ENCODE measurements around the gene TMEM42.

TMEM42 gene

DNA sequence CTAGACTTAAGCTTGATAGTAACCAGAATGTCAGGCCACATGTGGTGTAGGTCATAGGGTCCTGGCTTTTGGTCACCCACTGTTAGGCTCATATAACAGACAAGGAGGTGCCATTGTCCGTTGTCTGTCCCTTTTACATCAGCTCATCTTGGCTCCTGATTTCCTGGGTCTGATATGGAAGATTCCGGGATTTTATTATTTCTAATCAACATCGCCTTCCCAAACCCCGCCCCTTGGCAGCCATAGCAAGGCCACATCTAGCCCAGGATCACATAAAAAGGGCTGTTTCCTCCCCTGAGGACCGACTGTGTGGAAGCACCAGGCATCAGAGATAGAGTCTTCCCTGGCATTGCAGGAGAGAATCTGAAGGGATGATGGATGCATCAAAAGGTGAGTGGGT, 12.6 kb downstream of the TMEM42 start, which contains the start of gene TGM4:
TSS of gene TGM4 (plus strand) at position 301 of the 400 bp plus-strand sequence. CDS start at position 372, 71 bp downstream.
- DNase-seq (ENCODE audit: low read depth), result no peak

GRCh38 chr3:44875596-44875995, 13.9 kb downstream of the TMEM42 start:
- no peak for DNase-seq (ENCODE audit: low read depth)

DNA sequence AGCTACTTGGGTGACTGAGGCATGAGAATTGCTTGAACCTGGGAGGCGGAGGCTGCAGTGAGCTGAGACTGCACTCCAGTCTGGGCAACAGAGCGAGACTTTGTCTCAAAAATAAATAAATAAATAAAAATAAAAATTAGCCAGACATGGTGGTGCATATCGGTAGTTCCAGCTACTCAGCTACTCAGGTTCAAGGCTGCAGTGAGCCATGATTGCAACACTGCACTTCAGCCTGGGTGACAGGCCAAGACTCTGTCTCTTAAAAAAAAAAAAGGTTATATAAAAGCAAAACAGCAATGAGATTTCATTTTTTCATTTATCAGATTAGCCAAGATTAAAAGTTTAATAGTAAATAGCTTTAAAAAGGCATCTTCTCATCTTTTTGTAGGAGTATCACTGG, 15.6 kb downstream of the TMEM42 start:
- no peak for DNase-seq (ENCODE audit: low read depth)

- DNase-seq (ENCODE audit: low read depth), result no peak
These were observed 18.6 kb downstream of the TMEM42 start for GRCh38 chr3:44880284-44880683.

DNA sequence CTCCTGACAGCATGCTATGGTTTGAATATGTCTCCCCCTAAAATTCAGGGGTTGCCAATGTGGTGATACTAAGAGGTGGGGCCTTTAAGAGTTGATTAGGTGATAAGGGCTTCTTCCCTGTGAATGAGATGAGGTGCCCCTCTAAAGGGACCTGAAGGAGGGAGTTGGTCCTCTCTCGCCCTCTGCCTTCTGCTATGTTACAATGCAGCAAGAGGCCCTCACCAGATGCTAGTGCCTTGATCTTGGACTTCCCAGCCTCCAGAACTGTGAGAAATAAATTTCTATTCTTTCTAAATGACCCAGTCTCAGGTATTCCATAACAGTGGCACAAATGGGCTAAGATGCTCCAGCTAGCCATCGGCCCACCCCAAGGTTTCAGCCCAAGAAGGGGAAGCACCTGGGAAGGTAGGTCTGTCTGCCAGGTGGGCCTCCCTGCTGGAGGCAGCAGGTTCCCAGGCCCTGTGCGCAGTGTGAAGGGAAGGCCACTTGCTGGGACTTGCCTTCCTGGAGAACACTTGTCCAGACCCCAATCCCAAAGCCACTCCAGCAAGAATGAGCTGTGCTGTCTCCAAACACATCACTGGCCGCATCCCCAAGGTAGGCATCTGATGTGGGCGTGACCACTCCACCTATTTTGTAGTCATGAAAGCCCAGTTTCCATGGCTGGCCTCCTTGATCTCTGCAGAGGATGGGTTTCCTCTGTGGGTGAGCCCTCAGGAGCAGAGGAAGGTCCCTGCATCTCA, 21.7 kb downstream of the TMEM42 start:
- DNase-seq (ENCODE audit: low read depth), result no peak

DNA sequence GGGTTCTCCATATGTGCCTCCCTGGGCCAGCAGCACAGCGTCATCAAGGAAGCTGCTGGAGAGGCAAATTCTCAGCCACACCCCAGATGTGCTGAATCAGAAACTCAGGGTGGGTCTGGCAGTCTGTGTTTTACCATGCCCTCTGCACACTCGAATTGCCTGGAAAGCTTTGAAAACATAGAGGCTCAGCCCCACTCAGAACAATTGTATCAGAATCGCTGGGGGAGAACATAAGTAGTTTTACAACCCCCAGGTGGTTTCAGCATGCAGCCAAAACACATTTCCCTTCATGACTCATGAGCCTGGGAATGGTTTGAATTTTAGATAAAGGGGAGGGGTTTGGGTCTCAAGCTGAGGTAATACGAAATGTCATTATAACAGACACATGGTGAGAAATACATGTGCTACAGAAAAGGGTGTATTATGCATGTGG, 22.3 kb downstream of the TMEM42 start:
- DNase-seq (ENCODE audit: low read depth), result no peak

- DNase-seq (ENCODE audit: low read depth), result no peak
These were observed 23.9 kb downstream of the TMEM42 start for GRCh38 chr3:44885618-44886017.

- no peak for DNase-seq (ENCODE audit: low read depth)
These were observed 24.8 kb downstream of the TMEM42 start for GRCh38 chr3:44886561-44886960.

GRCh38 chr3:44887101-44887500, 25.4 kb downstream of the TMEM42 start:
- DNase-seq (ENCODE audit: low read depth), result no peak

DNA sequence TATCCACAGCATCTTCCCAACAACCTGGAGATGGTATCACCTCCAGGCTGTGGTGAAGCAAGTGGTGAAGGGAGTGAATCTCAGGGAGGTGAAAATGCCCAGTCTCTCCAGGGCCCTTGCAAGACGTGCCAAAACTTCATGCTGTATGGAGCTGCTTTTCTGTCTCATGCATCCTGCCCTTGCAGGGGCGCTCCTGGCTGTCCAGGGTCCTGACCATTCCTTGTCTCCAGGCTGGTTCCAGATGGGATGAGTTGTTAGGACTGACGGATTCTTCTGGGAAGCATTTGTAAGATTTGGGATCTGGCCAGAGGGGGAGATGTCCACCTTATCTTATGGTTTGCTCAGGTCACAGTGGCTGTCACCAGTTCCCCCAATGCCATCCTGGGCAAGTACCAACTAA, 28.5 kb downstream of the TMEM42 start:
- DNase-seq (ENCODE audit: low read depth), result no peak

DNA sequence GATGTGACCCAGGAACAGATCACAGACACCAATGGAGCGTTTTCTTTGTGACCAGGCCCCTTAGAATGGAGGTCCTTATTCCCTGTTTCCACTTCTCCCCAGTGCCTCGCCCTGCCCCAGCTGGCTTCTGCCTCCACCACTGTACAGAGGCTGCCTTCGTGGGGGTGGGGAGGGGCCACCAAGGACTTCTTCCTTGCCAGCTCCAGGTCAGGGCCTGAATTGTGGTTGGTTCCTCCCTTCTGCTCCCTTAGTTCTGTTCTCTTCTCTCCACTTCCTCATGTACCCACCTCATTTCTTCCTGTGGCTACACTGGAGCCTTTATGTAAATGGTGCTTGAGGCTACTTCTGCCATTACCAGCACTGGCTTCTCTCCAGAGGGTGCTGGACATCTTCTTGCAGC, 29.1 kb downstream of the TMEM42 start:
- DNase-seq (ENCODE audit: low read depth), result no peak

- DNase-seq (ENCODE audit: low read depth), result no peak
These were observed 31.0 kb downstream of the TMEM42 start for GRCh38 chr3:44892689-44893088.

- DNase-seq (ENCODE audit: low read depth), result no peak
These were observed 31.4 kb downstream of the TMEM42 start for GRCh38 chr3:44893097-44893496.

GRCh38 chr3:44894485-44894884, 32.8 kb downstream of the TMEM42 start:
- no peak for DNase-seq (ENCODE audit: low read depth)

GRCh38 chr3:44896440-44896839, 34.7 kb downstream of the TMEM42 start:
- no peak for DNase-seq (ENCODE audit: low read depth)

GRCh38 chr3:44899683-44900367, 38.1 kb downstream of the TMEM42 start:
- no peak for DNase-seq (ENCODE audit: low read depth)

- no peak for DNase-seq (ENCODE audit: low read depth)
These were observed 40.9 kb downstream of the TMEM42 start for GRCh38 chr3:44902628-44903027.

- DNase-seq (ENCODE audit: low read depth), result no peak
These were observed 41.6 kb downstream of the TMEM42 start for GRCh38 chr3:44903314-44903713.

GRCh38 chr3:44903751-44904150, 42.0 kb downstream of the TMEM42 start:
- no peak for DNase-seq (ENCODE audit: low read depth)

DNA sequence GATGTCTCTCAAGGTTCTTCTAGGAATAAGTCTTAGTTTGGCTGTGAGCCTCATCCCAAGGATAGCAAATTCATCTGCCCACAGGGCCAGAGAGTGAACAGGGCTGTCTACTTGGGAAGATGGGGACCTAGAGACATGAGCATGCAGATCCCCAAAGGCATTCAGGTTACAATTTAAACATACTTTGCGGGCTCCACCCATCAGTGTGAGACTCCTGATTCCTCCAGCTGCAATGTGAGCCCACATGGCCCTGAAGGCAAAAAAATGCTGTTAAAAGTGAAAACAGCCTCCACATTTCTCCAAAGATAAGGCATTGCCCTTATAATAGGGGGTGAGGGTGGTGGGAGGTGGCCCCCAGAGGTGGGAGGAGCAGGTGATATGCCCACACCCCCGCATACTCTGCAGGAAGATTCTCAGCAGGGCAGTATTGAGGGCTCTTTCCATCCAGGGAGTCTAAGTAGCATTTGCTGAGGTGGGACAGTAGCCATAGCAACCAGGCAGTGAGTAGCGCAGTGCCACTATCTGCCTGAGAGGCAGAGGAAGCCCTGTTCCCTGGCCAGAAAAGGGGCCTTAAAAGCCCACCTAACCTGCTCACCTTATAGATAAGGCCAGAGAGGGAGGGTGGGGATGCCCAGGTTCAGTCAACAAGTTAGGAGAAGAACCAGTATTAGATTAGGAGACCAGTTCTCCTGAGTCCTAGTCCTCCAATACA, 43.9 kb downstream of the TMEM42 start:
- no peak for DNase-seq (ENCODE audit: low read depth)

GRCh38 chr3:44906997-44907396, 45.3 kb downstream of the TMEM42 start:
- DNase-seq (ENCODE audit: low read depth), result no peak

GRCh38 chr3:44907612-44908011, 45.9 kb downstream of the TMEM42 start:
- no peak for DNase-seq (ENCODE audit: low read depth)

- no peak for DNase-seq (ENCODE audit: low read depth)
These were observed 47.4 kb downstream of the TMEM42 start for GRCh38 chr3:44909063-44909462.
